ENCODE measurements around the gene LCE1B. TPM values are rescaled to one million over a fixed set of nuclear protein-coding genes. Genes with fewer than 3 reads are reported as not detected.

The LCE1B gene
- total RNA-seq, 4 donors from 2014 or later: not detected

DNA sequence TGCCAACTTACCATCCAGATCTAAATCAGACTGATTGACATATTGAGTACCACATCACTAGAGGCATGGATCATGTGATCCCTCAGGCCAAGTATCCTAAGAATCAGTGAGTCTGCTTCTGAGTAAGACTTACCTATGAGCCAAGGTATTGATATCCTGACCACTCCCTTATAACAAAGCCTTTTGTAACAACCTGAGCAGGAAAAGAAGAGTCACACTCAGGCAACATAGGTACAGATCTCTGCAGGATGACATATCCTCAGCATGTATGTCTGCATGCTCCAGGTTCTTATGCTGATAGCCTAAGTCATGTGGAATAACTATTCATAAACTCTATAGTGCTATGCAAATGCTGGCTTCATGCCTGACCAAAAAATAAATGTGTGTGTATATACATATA lies 13.2 kb downstream of the LCE1B start:
- H3K27me3 ChIP-seq: no peaks in the 10 kb centered on the region
- no peak overlapping the region for H3K27ac ChIP-seq
- no peak for TF ChIP-seq EP300 (IDR thresholded peaks at IDR 0.05)
- TF ChIP-seq, protein P1, sequence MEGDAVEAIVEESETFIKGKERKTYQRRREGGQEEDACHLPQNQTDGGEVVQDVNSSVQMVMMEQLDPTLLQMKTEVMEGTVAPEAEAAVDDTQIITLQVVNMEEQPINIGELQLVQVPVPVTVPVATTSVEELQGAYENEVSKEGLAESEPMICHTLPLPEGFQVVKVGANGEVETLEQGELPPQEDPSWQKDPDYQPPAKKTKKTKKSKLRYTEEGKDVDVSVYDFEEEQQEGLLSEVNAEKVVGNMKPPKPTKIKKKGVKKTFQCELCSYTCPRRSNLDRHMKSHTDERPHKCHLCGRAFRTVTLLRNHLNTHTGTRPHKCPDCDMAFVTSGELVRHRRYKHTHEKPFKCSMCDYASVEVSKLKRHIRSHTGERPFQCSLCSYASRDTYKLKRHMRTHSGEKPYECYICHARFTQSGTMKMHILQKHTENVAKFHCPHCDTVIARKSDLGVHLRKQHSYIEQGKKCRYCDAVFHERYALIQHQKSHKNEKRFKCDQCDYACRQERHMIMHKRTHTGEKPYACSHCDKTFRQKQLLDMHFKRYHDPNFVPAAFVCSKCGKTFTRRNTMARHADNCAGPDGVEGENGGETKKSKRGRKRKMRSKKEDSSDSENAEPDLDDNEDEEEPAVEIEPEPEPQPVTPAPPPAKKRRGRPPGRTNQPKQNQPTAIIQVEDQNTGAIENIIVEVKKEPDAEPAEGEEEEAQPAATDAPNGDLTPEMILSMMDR (IDR thresholded peaks at IDR 0.05): no peak
- TF ChIP-seq POLR2A (IDR thresholded peaks at IDR 0.05): no peak
- no peak for DNase-seq (ENCODE audit: low spot score in 2 of 2)
- H3K4me3 ChIP-seq: no peak overlapping the region
- no peaks in the 10 kb centered on the region for H3K36me3 ChIP-seq
- H3K9me3 ChIP-seq: no peaks in the 10 kb centered on the region
- no peaks in the 10 kb centered on the region for H3K4me1 ChIP-seq

DNA sequence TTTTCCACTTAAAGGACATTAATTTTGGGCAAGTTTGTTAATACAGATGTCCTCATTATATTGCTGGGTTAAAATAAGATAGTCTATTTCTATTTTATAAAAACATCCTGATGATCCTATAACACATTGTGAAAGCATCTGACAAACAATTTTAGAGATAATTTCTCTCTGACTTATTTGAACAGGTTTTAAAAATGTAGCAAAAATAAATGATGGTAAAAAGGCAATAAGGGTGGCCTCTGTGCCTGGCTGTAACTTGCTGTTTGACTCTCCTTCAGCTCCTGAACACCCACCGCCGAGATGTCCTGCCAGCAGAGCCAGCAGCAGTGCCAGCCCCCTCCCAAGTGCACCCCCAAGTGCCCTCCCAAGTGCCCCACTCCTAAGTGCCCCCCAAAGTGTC lies 15.4 kb downstream of the LCE1B start, which contains the start of gene LCE1A:
Gene LCE1A, plus strand, starts transcription at position 301 of the 400 bp plus-strand sequence. Its CDS starts 0 bp downstream, at position 301.
- 77 to 79% methylated on average over 2 of the region's 2 CpGs for WGBS, 2 donors
- Histone ChIP-seq H3K27ac (no peak within 1 kb of the TSS), H3K4me1 (no peaks in the 10 kb centered on the region), H3K4me3 (no peak within 1 kb of the TSS), H3K9me3 (peaks cover 0 to 12% (median 0%) of the 10 kb centered on the region in 4 donors), H3K36me3 (no peaks in the 10 kb centered on the region), H3K27me3 (no peaks in the 10 kb centered on the region)
- no peak for DNase-seq (ENCODE audit: low spot score in 2 of 2)
- TF ChIP-seq, protein P1 (IDR thresholded peaks at IDR 0.05): no peak
- TF ChIP-seq EP300 (IDR thresholded peaks at IDR 0.05): no peak
- TF ChIP-seq POLR2A (IDR thresholded peaks at IDR 0.05): no peak

DNA sequence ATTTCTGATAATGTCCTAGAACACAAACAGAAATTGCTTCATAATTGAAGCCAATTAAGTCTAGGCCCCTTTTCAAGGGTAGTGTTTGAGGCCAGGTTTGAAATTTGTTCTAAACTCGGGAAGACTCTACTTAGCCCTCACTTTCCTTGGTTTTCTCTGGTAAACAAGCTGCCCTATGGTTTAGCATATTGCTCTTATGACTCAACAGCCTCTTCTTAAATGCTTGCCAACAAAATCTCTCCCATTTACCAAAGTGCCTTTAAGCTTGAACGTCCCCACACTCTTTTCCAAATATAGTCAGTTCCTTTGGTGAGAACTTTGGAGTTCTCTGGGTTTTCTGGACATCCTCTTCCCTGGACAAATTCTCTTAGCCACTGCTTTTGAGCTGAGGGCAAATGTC lies 25.1 kb downstream of the LCE1B start:
- TF ChIP-seq EP300 (IDR thresholded peaks at IDR 0.05) (no peak), POLR2A (IDR thresholded peaks at IDR 0.05) (no peak)
- TF ChIP-seq, protein P1 (IDR thresholded peaks at IDR 0.05): no peak
- 41 to 65% methylated on average over 2 of the region's 2 CpGs for WGBS, 2 donors

DNA sequence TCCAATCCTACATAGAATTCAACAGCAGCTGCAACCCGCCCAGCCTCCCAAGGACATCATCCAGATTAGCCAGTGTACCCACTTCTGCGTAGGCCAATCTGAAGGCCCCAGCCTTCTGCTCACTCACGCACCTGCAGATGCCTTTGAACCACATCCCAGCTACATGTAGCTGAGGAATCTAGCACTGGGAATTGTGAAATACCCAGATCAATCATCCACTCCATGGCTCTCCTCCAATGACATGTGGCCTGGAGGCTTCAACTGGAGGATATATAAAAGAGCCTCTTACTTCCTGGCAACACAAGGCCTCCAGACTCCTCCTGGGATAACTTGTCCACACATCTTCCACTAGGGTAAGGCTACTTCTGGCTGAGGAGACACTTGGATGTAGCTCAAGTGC lies 30.8 kb downstream of the LCE1B start, which contains the start of gene LCE6A:
Gene LCE6A, plus strand, starts transcription at position 301 of the 400 bp plus-strand sequence. CDS start 665 bp downstream, outside the sequence.
- no peaks in the 10 kb centered on the region for H3K27me3 ChIP-seq
- TF ChIP-seq, protein P1 (IDR thresholded peaks at IDR 0.05): no peak
- no peak for TF ChIP-seq EP300 (IDR thresholded peaks at IDR 0.05)
- no peak for TF ChIP-seq POLR2A (IDR thresholded peaks at IDR 0.05)
- H3K36me3 ChIP-seq: no peaks in the 10 kb centered on the region
- no peaks in the 10 kb centered on the region for H3K4me1 ChIP-seq
- WGBS, 2 donors: 95 to 97% methylated on average over 3 of the region's 3 CpGs
- no peak within 1 kb of the TSS for H3K27ac ChIP-seq
- DNase-seq (ENCODE audit: low spot score in 2 of 2): no peak
- no peak within 1 kb of the TSS for H3K4me3 ChIP-seq
- H3K9me3 ChIP-seq: no peaks in the 10 kb centered on the region

More for the DNA sequence above, 25.1 kb downstream of the LCE1B start:
- Histone ChIP-seq H3K4me3 (no peak overlapping the region), H3K27ac (no peak overlapping the region), H3K9me3 (no peaks in the 10 kb centered on the region), H3K27me3 (no peaks in the 10 kb centered on the region), H3K36me3 (no peaks in the 10 kb centered on the region), H3K4me1 (no peaks in the 10 kb centered on the region)
- DNase-seq (ENCODE audit: low spot score in 2 of 2): no peak

DNA sequence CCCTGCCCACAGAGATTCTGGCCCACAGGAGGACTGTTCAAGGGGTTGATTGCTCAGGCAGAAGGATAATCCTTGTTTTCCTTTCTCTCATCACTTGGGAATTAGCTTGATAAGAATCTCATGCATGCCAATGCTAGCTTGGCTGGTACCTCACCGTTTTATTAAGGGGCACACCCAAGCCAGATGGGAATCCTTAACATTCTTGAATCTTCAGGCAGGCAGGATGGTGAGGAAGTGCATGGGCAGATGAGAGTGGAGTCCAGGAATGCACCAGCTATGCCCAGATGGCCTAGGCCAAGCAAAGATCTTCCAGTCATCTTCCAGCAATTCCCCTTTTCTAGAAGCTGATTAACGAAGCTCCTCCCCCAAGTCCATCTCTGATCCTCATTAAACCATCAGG lies 43.9 kb downstream of the LCE1B start:
- Histone ChIP-seq H3K27ac (no peak overlapping the region), H3K4me3 (no peak overlapping the region), H3K4me1 (no peaks in the 10 kb centered on the region), H3K27me3 (no peaks in the 10 kb centered on the region), H3K9me3 (no peaks in the 10 kb centered on the region), H3K36me3 (no peaks in the 10 kb centered on the region)
- WGBS, 2 donors: 49% methylated on average over 2 of the region's 2 CpGs
- TF ChIP-seq EP300 (IDR thresholded peaks at IDR 0.05) (no peak), POLR2A (IDR thresholded peaks at IDR 0.05) (no peak)
- TF ChIP-seq, protein P1 (IDR thresholded peaks at IDR 0.05): no peak
- no peak for DNase-seq (ENCODE audit: low spot score in 2 of 2)
